K562 (cell line): ENCODE results near the gene PHOX2A. TPM values are rescaled to one million over a fixed set of nuclear protein-coding genes. Genes with fewer than 3 reads are reported as not detected.

ENCODE experiments used
- CHCHD3 ChIP-seq: fragments of 250-450 bp; sonication (Bioruptor Pico); IDR thresholded peaks from 2 replicates; pipeline ENCODE4 v2.1.2; 2022; ENCODE audit warnings: mild to moderate bottlenecking
- GABPB1 ChIP-seq: sonication (generic); formaldehyde crosslinking; IDR thresholded peaks from 2 replicates; pipeline ENCODE4 v1.8.0; 2022; ENCODE audit warnings: mild to moderate bottlenecking, missing genetic modification reagents
- HNRNPK ChIP-seq: fragments of 200-400 bp; formaldehyde crosslinking; IDR thresholded peaks from one replicate; pipeline ENCODE4 v1.6.1; 2018; ENCODE audit warnings: mild to moderate bottlenecking, low read depth, low read length; ENCODE audit not compliant: poor library complexity, severe bottlenecking
- MCM2 ChIP-seq: fragments of 450-650 bp; IDR thresholded peaks from 2 replicates; pipeline ENCODE4 v1.6.1; 2017; ENCODE audit warnings: low read depth, mild to moderate bottlenecking
- MYC ChIP-seq, 2 experiments: fragments of 250-450 bp in 1 of 2; sonication (Bioruptor Pico) in 1 of 2; IDR thresholded peaks; 2 replicates each; pipeline versions ENCODE4 v1.5.1 to v1.6.1; 2012 to 2021; ENCODE audit warnings: low read depth in 2 of 2, borderline replicate concordance in 1 of 2, improper control_type of control experiment in 1 of 2, low read length in 1 of 2, mild to moderate bottlenecking in 1 of 2, moderate library complexity in 1 of 2
- NELFE ChIP-seq: IDR thresholded peaks from 2 replicates; pipeline ENCODE4 v1.6.1; 2011; ENCODE audit warnings: mild to moderate bottlenecking; ENCODE audit not compliant: insufficient read depth, insufficient read length
- PHTF2 ChIP-seq: fragments of 250-450 bp; sonication (Bioruptor Pico); IDR thresholded peaks from 2 replicates; pipeline ENCODE4 v1.5.0; 2021; ENCODE audit warnings: mild to moderate bottlenecking
- POU5F1 ChIP-seq: fragments of 150-350 bp; IDR thresholded peaks from 2 replicates; pipeline ENCODE4 v1.6.1; 2014; ENCODE audit warnings: borderline replicate concordance, low read length, low read depth, mild to moderate bottlenecking; ENCODE audit not compliant: partially characterized antibody
- RBM25 ChIP-seq: fragments of 200-400 bp; formaldehyde crosslinking; IDR thresholded peaks from 2 replicates; pipeline ENCODE4 v1.6.1; 2018; ENCODE audit warnings: low read length, low read depth, moderate library complexity; ENCODE audit not compliant: severe bottlenecking
- TEAD4 ChIP-seq, 2 experiments: sonication (generic) in 1 of 2; formaldehyde crosslinking in 1 of 2; IDR thresholded peaks; 2 replicates each; pipeline versions ENCODE4 v1.6.1 to v1.8.0; 2012 to 2022; ENCODE audit warnings: borderline replicate concordance in 1 of 2, inconsistent platforms in 1 of 2, low read length in 1 of 2, mild to moderate bottlenecking in 1 of 2, missing genetic modification reagents in 1 of 2
- TFE3 ChIP-seq: fragments of 450-650 bp; formaldehyde crosslinking; IDR thresholded peaks from 2 replicates; pipeline ENCODE4 v1.4.0; 2020; ENCODE audit warnings: mild to moderate bottlenecking, mixed read lengths
- THAP7 ChIP-seq: fragments of 250-450 bp; sonication (Bioruptor Pico); IDR thresholded peaks from 2 replicates; pipeline ENCODE4 v1.5.0; 2021
- U2AF2 ChIP-seq: fragments of 200-400 bp; formaldehyde crosslinking; optimal IDR thresholded peaks from 2 replicates; pipeline ENCODE3; 2017; ENCODE audit warnings: low read depth, mild to moderate bottlenecking, low read length
- polyA plus RNA-seq, 8 experiments: library from polyadenylated mRNA; depleted of rRNA in 4 of 8; stranded (reverse) in 5 of 8; unstranded in 3 of 8; fragments of >200 nt; fragmentation: Nextera tagmentation in 2 of 8; fragmentation: Illumina TruSeq in 1 of 8; extraction: Ambion mirVana in 2 of 8; extraction: Trizol in 1 of 8; gene quantifications; 2 replicates each; pipeline versions ENCODE4 v1.2.1 to v1.2.3, GENCODE V29; 2011 to 2014; ENCODE audit warnings: inconsistent platforms in 1 of 8, missing spikeins in 1 of 8
- total RNA-seq, 7 experiments: library from RNA; depleted of rRNA in 6 of 7; stranded (reverse); fragments of >200 nt in 6 of 7; fragmentation: Illumina TruSeq in 2 of 7; extraction: Trizol in 2 of 7; gene quantifications; 2 replicates each; pipeline versions ENCODE4 v1.2.1 to v1.2.3, GENCODE V29; 2011 to 2021; ENCODE audit warnings: low replicate concordance in 1 of 7
- TF ChIP-seq, protein P1 (sequence below): fragments of 450-650 bp; IDR thresholded peaks from 2 replicates; pipeline ENCODE4 v1.6.1; 2017; ENCODE audit warnings: mild to moderate bottlenecking, moderate library complexity
- TF ChIP-seq, protein P2 (sequence below), 2 experiments: fragments of 450-650 bp; conservative IDR thresholded peaks; 2 replicates each; pipeline ENCODE4 v1.6.1; 2017; ENCODE audit warnings: mild to moderate bottlenecking in 2 of 2, moderate library complexity in 2 of 2
- TF ChIP-seq, protein P3 (sequence below): fragments of 250-450 bp; sonication (Bioruptor Pico); IDR thresholded peaks from 2 replicates; pipeline ENCODE4 v1.5.0; 2021; ENCODE audit warnings: mild to moderate bottlenecking, borderline replicate concordance

PHOX2A gene
- total and polyA plus RNA-seq, 9 of the 15 experiments (the other 6 are each of a cell fraction or from before 2014, with no cell fraction given): not detected

- TF ChIP-seq MYC (IDR thresholded peaks at IDR 0.05; ENCODE audit: low read depth, low read length) (no peak), MYC (CRISPR knock-in tag; IDR thresholded peaks at IDR 0.05; ENCODE audit: borderline replicate concordance, low read depth) (0 out of 2 replicates have a peak, but pooled peaks have one; percentile 36), PHTF2 (CRISPR knock-in tag) (no peak), CHCHD3 (CRISPR knock-in tag) (no peak), U2AF2 (no peak), THAP7 (CRISPR knock-in tag) (no peak), MCM2 (no peak), RBM25 (no peak), GABPB1 (CRISPR knock-in tag) (no peak), NELFE (no peak), TEAD4 (IDR thresholded peaks at IDR 0.05; ENCODE audit: low read length) (0 out of 2 replicates have a peak, but pooled peaks have one; percentile 8), TEAD4 (CRISPR knock-in tag; IDR thresholded peaks at IDR 0.05; ENCODE audit: borderline replicate concordance) (no peak), HNRNPK (no peak), POU5F1 (no peak), TFE3 (CRISPR knock-in tag) (no peak)
- TF ChIP-seq, protein P1, sequence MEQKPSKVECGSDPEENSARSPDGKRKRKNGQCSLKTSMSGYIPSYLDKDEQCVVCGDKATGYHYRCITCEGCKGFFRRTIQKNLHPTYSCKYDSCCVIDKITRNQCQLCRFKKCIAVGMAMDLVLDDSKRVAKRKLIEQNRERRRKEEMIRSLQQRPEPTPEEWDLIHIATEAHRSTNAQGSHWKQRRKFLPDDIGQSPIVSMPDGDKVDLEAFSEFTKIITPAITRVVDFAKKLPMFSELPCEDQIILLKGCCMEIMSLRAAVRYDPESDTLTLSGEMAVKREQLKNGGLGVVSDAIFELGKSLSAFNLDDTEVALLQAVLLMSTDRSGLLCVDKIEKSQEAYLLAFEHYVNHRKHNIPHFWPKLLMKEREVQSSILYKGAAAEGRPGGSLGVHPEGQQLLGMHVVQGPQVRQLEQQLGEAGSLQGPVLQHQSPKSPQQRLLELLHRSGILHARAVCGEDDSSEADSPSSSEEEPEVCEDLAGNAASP: no peak
- TF ChIP-seq, protein P2, sequence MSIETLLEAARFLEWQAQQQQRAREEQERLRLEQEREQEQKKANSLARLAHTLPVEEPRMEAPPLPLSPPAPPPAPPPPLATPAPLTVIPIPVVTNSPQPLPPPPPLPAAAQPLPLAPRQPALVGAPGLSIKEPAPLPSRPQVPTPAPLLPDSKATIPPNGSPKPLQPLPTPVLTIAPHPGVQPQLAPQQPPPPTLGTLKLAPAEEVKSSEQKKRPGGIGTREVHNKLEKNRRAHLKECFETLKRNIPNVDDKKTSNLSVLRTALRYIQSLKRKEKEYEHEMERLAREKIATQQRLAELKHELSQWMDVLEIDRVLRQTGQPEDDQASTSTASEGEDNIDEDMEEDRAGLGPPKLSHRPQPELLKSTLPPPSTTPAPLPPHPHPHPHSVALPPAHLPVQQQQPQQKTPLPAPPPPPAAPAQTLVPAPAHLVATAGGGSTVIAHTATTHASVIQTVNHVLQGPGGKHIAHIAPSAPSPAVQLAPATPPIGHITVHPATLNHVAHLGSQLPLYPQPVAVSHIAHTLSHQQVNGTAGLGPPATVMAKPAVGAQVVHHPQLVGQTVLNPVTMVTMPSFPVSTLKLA (conservative IDR thresholded peaks at IDR 0.05): peak; percentile 3 to 56; a peak in 2 of 4 replicates
- TF ChIP-seq, protein P3, sequence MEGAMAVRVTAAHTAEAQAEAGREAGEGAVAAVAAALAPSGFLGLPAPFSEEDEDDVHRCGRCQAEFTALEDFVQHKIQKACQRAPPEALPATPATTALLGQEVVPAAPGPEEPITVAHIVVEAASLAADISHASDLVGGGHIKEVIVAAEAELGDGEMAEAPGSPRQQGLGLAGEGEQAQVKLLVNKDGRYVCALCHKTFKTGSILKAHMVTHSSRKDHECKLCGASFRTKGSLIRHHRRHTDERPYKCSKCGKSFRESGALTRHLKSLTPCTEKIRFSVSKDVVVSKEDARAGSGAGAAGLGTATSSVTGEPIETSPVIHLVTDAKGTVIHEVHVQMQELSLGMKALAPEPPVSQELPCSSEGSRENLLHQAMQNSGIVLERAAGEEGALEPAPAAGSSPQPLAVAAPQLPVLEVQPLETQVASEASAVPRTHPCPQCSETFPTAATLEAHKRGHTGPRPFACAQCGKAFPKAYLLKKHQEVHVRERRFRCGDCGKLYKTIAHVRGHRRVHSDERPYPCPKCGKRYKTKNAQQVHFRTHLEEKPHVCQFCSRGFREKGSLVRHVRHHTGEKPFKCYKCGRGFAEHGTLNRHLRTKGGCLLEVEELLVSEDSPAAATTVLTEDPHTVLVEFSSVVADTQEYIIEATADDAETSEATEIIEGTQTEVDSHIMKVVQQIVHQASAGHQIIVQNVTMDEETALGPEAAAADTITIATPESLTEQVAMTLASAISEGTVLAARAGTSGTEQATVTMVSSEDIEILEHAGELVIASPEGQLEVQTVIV (CRISPR knock-in tag): no peak
These were observed 20.1 kb downstream of the PHOX2A start (continued) for GRCh38 chr11:72223615-72224563.
